Neural progenitor cell (in vitro differentiated cells): ENCODE data around the gene AEBP2. TPM values are rescaled to one million over a fixed set of nuclear protein-coding genes. Genes with fewer than 3 reads are reported as not detected.

Experiments
- DNase-seq: peaks from one replicate; pipeline ENCODE4 v3.0.0-alpha.2; 2016; ENCODE audit warnings: low spot score
- H2AFZ ChIP-seq: fragments of 200-600 bp; sonication (generic); replicated peaks from 2 replicates; pipeline ENCODE4 v1.6.1; 2016; ENCODE audit warnings: antibody characterized with exemption
- H3F3A ChIP-seq: fragments of 200-600 bp; sonication (generic); 2 replicates; pipeline ENCODE4 v1.6.1; 2016; ENCODE audit warnings: antibody characterized with exemption, low read depth
- H3K27ac ChIP-seq: fragments of 200-600 bp; sonication (generic); 2 replicates; pipeline ENCODE4 v1.5.1; 2016; ENCODE audit warnings: mild to moderate bottlenecking
- H3K27me3 ChIP-seq: fragments of 200-600 bp; sonication (generic); 2 replicates; pipeline ENCODE4 v1.6.1; 2016; ENCODE audit warnings: mild to moderate bottlenecking, moderate library complexity
- H3K36me3 ChIP-seq: fragments of 200-600 bp; sonication (generic); 2 replicates; pipeline ENCODE4 v1.5.1; 2016
- H3K4me1 ChIP-seq: fragments of 200-600 bp; sonication (generic); 2 replicates; pipeline ENCODE4 v1.6.1; 2016; ENCODE audit warnings: mixed run types
- H3K4me2 ChIP-seq: fragments of 200-600 bp; sonication (generic); 2 replicates; pipeline ENCODE4 v1.6.1; 2016
- H3K4me3 ChIP-seq: fragments of 200-600 bp; sonication (generic); 2 replicates; pipeline ENCODE4 v1.5.1; 2016
- H3K79me2 ChIP-seq: fragments of 200-600 bp; sonication (generic); 2 replicates; pipeline ENCODE4 v1.6.1; 2016; ENCODE audit warnings: low read depth
- H3K9ac ChIP-seq: fragments of 200-600 bp; sonication (generic); 2 replicates; pipeline ENCODE4 v1.6.1; 2016
- H3K9me3 ChIP-seq: fragments of 200-600 bp; sonication (generic); 2 replicates; pipeline ENCODE4 v1.5.1; 2016; ENCODE audit warnings: low read depth
- H4K20me1 ChIP-seq: fragments of 200-600 bp; sonication (generic); 2 replicates; pipeline ENCODE4 v1.6.1; 2016; ENCODE audit warnings: low read depth
- H3K27ac Mint-ChIP-seq: 3 replicates; pipeline ENCODE4 v1.8.0; 2021; ENCODE audit warnings: mixed read lengths
- H3K27me3 Mint-ChIP-seq: 2 replicates; pipeline ENCODE4 v1.8.0; 2022; ENCODE audit warnings: low read depth, mild to moderate bottlenecking, inconsistent platforms, moderate library complexity, mixed read lengths; ENCODE audit not compliant: insufficient read depth
- H3K36me3 Mint-ChIP-seq: 3 replicates; pipeline ENCODE4 v1.8.0; 2021; ENCODE audit warnings: mixed read lengths
- H3K4me1 Mint-ChIP-seq: 3 replicates; pipeline ENCODE4 v1.8.0; 2021; ENCODE audit warnings: mixed read lengths
- H3K4me3 Mint-ChIP-seq: 3 replicates; pipeline ENCODE4 v1.8.0; 2021; ENCODE audit warnings: mild to moderate bottlenecking, moderate library complexity, mixed read lengths
- H3K9me3 Mint-ChIP-seq: 3 replicates; pipeline ENCODE4 v1.8.0; 2020; ENCODE audit warnings: mixed read lengths
- CTCF ChIP-seq: fragments of 200-600 bp; sonication (generic); IDR thresholded peaks from 2 replicates; pipeline ENCODE4 v1.5.1; 2017; ENCODE audit warnings: antibody characterized with exemption, mild to moderate bottlenecking
- EZH2 ChIP-seq: fragments of 200-600 bp; sonication (generic); IDR thresholded peaks from 2 replicates; pipeline ENCODE4 v1.6.1; 2017; ENCODE audit warnings: antibody characterized with exemption, mild to moderate bottlenecking, moderate library complexity
- EZH2phosphoT487 ChIP-seq: fragments of 200-600 bp; sonication (generic); IDR thresholded peaks from 2 replicates; pipeline ENCODE4 v1.6.1; 2017; ENCODE audit warnings: antibody characterized with exemption
- total RNA-seq: library from RNA; depleted of rRNA; stranded (reverse); fragments of >200 nt; gene quantifications from 2 replicates; pipeline ENCODE4 v1.2.3, GENCODE V29; 2015; ENCODE audit warnings: low replicate concordance

The AEBP2 gene
- total RNA-seq, 1 donor from 2014 or later: 34.0 TPM

- Histone ChIP-seq H4K20me1 (no peaks in the 10 kb centered on the region), H3K4me1 (no peaks in the 10 kb centered on the region), H3F3A (no peaks in the 10 kb centered on the region), H2AFZ (no peak overlapping the region), H3K4me3 (no peak overlapping the region), H3K36me3 (no peaks in the 10 kb centered on the region), H3K4me2 (no peak overlapping the region), H3K9ac (no peak overlapping the region), H3K27ac (no peak overlapping the region), H3K27me3 (no peaks in the 10 kb centered on the region), H3K9me3 (no peaks in the 10 kb centered on the region), H3K79me2 (no peaks in the 10 kb centered on the region)
- H3K4me3 Mint-ChIP-seq: peak overlapping the region; percentile 41
- peaks cover 2% of the 10 kb centered on the region for H3K36me3 Mint-ChIP-seq
- no peak for DNase-seq
- TF ChIP-seq EZH2phosphoT487: no peak
- no peak for TF ChIP-seq CTCF
- TF ChIP-seq EZH2: no peak
- H3K27ac Mint-ChIP-seq: peak overlapping the region; percentile 54
- H3K9me3 Mint-ChIP-seq: no peaks in the 10 kb centered on the region
- H3K27me3 Mint-ChIP-seq: no peaks in the 10 kb centered on the region
- peaks cover 28% of the 10 kb centered on the region for H3K4me1 Mint-ChIP-seq
Observed at GRCh38 chr12:19546611-19547162, 107.4 kb downstream of the AEBP2 start.

- Histone ChIP-seq H3K4me3 (no peak overlapping the region), H2AFZ (no peak overlapping the region), H3K27me3 (no peaks in the 10 kb centered on the region), H4K20me1 (no peaks in the 10 kb centered on the region), H3K4me2 (no peak overlapping the region), H3K27ac (no peak overlapping the region), H3K36me3 (no peaks in the 10 kb centered on the region), H3K9me3 (no peaks in the 10 kb centered on the region), H3K9ac (no peak overlapping the region), H3K4me1 (no peaks in the 10 kb centered on the region), H3F3A (no peaks in the 10 kb centered on the region), H3K79me2 (no peaks in the 10 kb centered on the region)
- H3K27ac Mint-ChIP-seq: peak overlapping the region; percentile 54
- no peaks in the 10 kb centered on the region for H3K9me3 Mint-ChIP-seq
- no peaks in the 10 kb centered on the region for H3K27me3 Mint-ChIP-seq
- DNase-seq: no peak
- H3K4me1 Mint-ChIP-seq: peaks cover 28% of the 10 kb centered on the region
- TF ChIP-seq CTCF: no peak
- TF ChIP-seq EZH2phosphoT487: no peak
- peak overlapping the region; percentile 41 for H3K4me3 Mint-ChIP-seq
- H3K36me3 Mint-ChIP-seq: peaks cover 2% of the 10 kb centered on the region
Observed at GRCh38 chr12:19547271-19547671, 108.0 kb downstream of the AEBP2 start.

- no peak for TF ChIP-seq CTCF
- no peak for TF ChIP-seq EZH2
- TF ChIP-seq EZH2phosphoT487: no peak
- no peak for DNase-seq
- no peaks in the 10 kb centered on the region for H3K36me3 ChIP-seq
- H3K27ac ChIP-seq: no peak overlapping the region
- no peak overlapping the region for H3K9ac ChIP-seq
- no peaks in the 10 kb centered on the region for H4K20me1 ChIP-seq
- no peak overlapping the region for H3K4me3 Mint-ChIP-seq
- H3K9me3 Mint-ChIP-seq: no peaks in the 10 kb centered on the region
- H3F3A ChIP-seq: no peaks in the 10 kb centered on the region
- H2AFZ ChIP-seq: no peak overlapping the region
- H3K27me3 ChIP-seq: no peaks in the 10 kb centered on the region
- no peaks in the 10 kb centered on the region for H3K79me2 ChIP-seq
- no peaks in the 10 kb centered on the region for H3K36me3 Mint-ChIP-seq
- peak overlapping the region; percentile 25 for H3K27ac Mint-ChIP-seq
- H3K9me3 ChIP-seq: no peaks in the 10 kb centered on the region
- no peak overlapping the region for H3K4me2 ChIP-seq
- H3K4me1 ChIP-seq: no peaks in the 10 kb centered on the region
- H3K27me3 Mint-ChIP-seq: peaks cover 2% of the 10 kb centered on the region
- H3K4me1 Mint-ChIP-seq: peaks cover 31% of the 10 kb centered on the region
- no peak overlapping the region for H3K4me3 ChIP-seq
Observed at GRCh38 chr12:19548834-19549233, 109.5 kb downstream of the AEBP2 start.
